A549 (cell line): ENCODE results near the gene ESD. TPM values are rescaled to one million over a fixed set of nuclear protein-coding genes. Genes with fewer than 3 reads are reported as not detected.

ENCODE experiments used
- ATAC-seq, 2 experiments: fragments of 200-7000 bp in 1 of 2; fragments of >200 bp in 1 of 2; cut with Nextera tagmentation in 1 of 2; cut with Tn5 transposase in 1 of 2; 3 replicates each; pipeline versions ENCODE4 v1.8.0 to v1.9.1; 2018 to 2020; ENCODE audit warnings: mild to moderate bottlenecking in 1 of 2, moderate library complexity in 1 of 2
- CTCF ChIA-PET: fragments of 300-600 bp; sonication (Branson Sonifier 250); formaldehyde crosslinking; extraction: SDS; loops from one replicate; lab custom pipeline; 2021; ENCODE audit warnings: antibody characterized with exemption, inconsistent platforms; lab: Yijun Ruan, JAX
- POLR2A ChIA-PET: fragments of 350-600 bp; formaldehyde crosslinking; extraction: SDS; loops from one replicate; lab custom pipeline; 2021; ENCODE audit warnings: antibody characterized with exemption, inconsistent platforms; lab: Yijun Ruan, JAX
- DNase-seq, 2 experiments: peaks; one replicate each; pipeline versions ENCODE4 v3.0.0 to v3.0.0-alpha.2; 2011 to 2016; ENCODE audit warnings: low read depth in 1 of 2, low spot score in 1 of 2
- FAIRE-seq: peaks from 2 replicates; lab custom pipeline; 2011; peaks lifted over from hg19 to GRCh38; lab: Jason Lieb, UNC
- H3K27ac ChIP-seq, 2 experiments: fragments of >200 bp; sonication (Bioruptor Twin); formaldehyde crosslinking; 3 replicates each; pipeline ENCODE4 v1.5.1; 2016 to 2017
- H3K4me1 ChIP-seq: fragments of >200 bp; sonication (Bioruptor Twin); formaldehyde crosslinking; 3 replicates; pipeline ENCODE4 v1.6.1; 2016
- H3K4me2 ChIP-seq: fragments of >200 bp; sonication (Bioruptor Twin); formaldehyde crosslinking; 3 replicates; pipeline ENCODE4 v1.6.1; 2016
- H3K4me3 ChIP-seq: fragments of >200 bp; sonication (Bioruptor Twin); formaldehyde crosslinking; 3 replicates; pipeline ENCODE4 v1.5.1; 2016
- H3K9me3 ChIP-seq: fragments of >200 bp; sonication (Bioruptor Twin); formaldehyde crosslinking; 3 replicates; pipeline ENCODE4 v1.6.1; 2016
- BHLHE40 ChIP-seq: IDR thresholded peaks from 2 replicates; pipeline ENCODE4 v1.6.1; 2012; ENCODE audit warnings: low read depth, low read length, inconsistent platforms
- CBX8 ChIP-seq: fragments of 200-600 bp; sonication (generic); IDR thresholded peaks from 2 replicates; pipeline ENCODE4 v1.6.1; 2016
- CEBPB ChIP-seq, 2 experiments: fragments of >200 bp in 1 of 2; sonication (Bioruptor Twin) in 1 of 2; formaldehyde crosslinking in 1 of 2; IDR thresholded peaks; 2 replicates each; pipeline ENCODE4 v1.6.1; 2012 to 2016
- CHD2 ChIP-seq: fragments of 150-350 bp; IDR thresholded peaks from 2 replicates; pipeline ENCODE4 v1.6.1; 2014; ENCODE audit warnings: low read length; ENCODE audit not compliant: partially characterized antibody
- CHD4 ChIP-seq: fragments of 200-600 bp; sonication (generic); IDR thresholded peaks from 2 replicates; pipeline ENCODE4 v1.6.1; 2016; ENCODE audit warnings: antibody characterized with exemption, mild to moderate bottlenecking, borderline replicate concordance
- EHMT2 ChIP-seq: fragments of 200-600 bp; sonication (generic); IDR thresholded peaks from 2 replicates; pipeline ENCODE4 v1.6.1; 2016; ENCODE audit warnings: antibody characterized with exemption, low read depth, mild to moderate bottlenecking, moderate library complexity
- ESRRA ChIP-seq: fragments of 150-350 bp; IDR thresholded peaks from 2 replicates; pipeline ENCODE4 v1.6.1; 2014; ENCODE audit warnings: mild to moderate bottlenecking, low read length, borderline replicate concordance
- FOSB ChIP-seq: fragments of 250-450 bp; sonication (Bioruptor Pico); IDR thresholded peaks from 2 replicates; pipeline ENCODE4 v1.5.0; 2020; ENCODE audit warnings: mild to moderate bottlenecking, moderate library complexity
- GATA3 ChIP-seq: IDR thresholded peaks from 2 replicates; pipeline ENCODE4 v1.6.1; 2012; ENCODE audit warnings: borderline replicate concordance
- HDAC2 ChIP-seq: fragments of 200-600 bp; sonication (generic); IDR thresholded peaks from 2 replicates; pipeline ENCODE4 v1.6.1; 2016
- HOXB5 ChIP-seq: fragments of 250-450 bp; sonication (Bioruptor Pico); IDR thresholded peaks from 2 replicates; pipeline ENCODE4 v1.5.0; 2020; ENCODE audit warnings: mild to moderate bottlenecking, moderate library complexity
- JUNB ChIP-seq: fragments of >200 bp; sonication (Bioruptor Twin); formaldehyde crosslinking; IDR thresholded peaks from 2 replicates; pipeline ENCODE4 v1.6.1; 2016
- KDM1A ChIP-seq: fragments of 200-600 bp; sonication (generic); IDR thresholded peaks from 2 replicates; pipeline ENCODE4 v1.6.1; 2016; ENCODE audit warnings: low read depth, mild to moderate bottlenecking
- KDM5A ChIP-seq: fragments of 200-600 bp; sonication (generic); IDR thresholded peaks from 2 replicates; pipeline ENCODE4 v1.6.1; 2016; ENCODE audit warnings: antibody characterized with exemption, mild to moderate bottlenecking
- MAFK ChIP-seq: fragments of 450-650 bp; IDR thresholded peaks from 2 replicates; pipeline ENCODE4 v1.6.1; 2014; ENCODE audit not compliant: partially characterized antibody
- NR3C1 ChIP-seq: fragments of >200 bp; sonication (Bioruptor Twin); formaldehyde crosslinking; IDR thresholded peaks from 3 replicates; pipeline ENCODE4 v1.6.1; 2017
- POLR2A ChIP-seq: IDR thresholded peaks from 2 replicates; pipeline ENCODE4 v1.6.1; 2012; ENCODE audit warnings: mild to moderate bottlenecking, low read length
- POLR2AphosphoS2 ChIP-seq: conservative IDR thresholded peaks from 2 replicates; pipeline ENCODE4 v1.6.1; 2012; ENCODE audit warnings: low read length, improper control_type of control experiment, inconsistent platforms
- RCOR1 ChIP-seq: fragments of 150-350 bp; IDR thresholded peaks from 2 replicates; pipeline ENCODE4 v1.6.1; 2014; ENCODE audit warnings: antibody characterized with exemption, low read length, low read depth
- RNF2 ChIP-seq: fragments of 200-600 bp; sonication (generic); IDR thresholded peaks from 2 replicates; pipeline ENCODE4 v1.6.1; 2016; ENCODE audit warnings: low read depth, mild to moderate bottlenecking, antibody characterized with exemption, moderate library complexity, borderline replicate concordance
- SMC3 ChIP-seq: fragments of >200 bp; sonication (Bioruptor Twin); formaldehyde crosslinking; IDR thresholded peaks from 3 replicates; pipeline ENCODE4 v1.6.1; 2018; ENCODE audit warnings: inconsistent platforms
- SREBF2 ChIP-seq: fragments of 450-650 bp; IDR thresholded peaks from 2 replicates; pipeline ENCODE4 v1.6.1; 2014; ENCODE audit warnings: mild to moderate bottlenecking, moderate library complexity
- TFCP2L1 ChIP-seq: fragments of 250-450 bp; sonication (Bioruptor Pico); IDR thresholded peaks from 2 replicates; pipeline ENCODE4 v1.5.0; 2021; ENCODE audit warnings: mild to moderate bottlenecking
- WGBS: methylation state at CpG from one replicate; pipeline ENCODE4 v1.1.6; 2017; ENCODE audit errors: missing lambda C conversion rate; 5-methylcytosine and 5-hydroxymethylcytosine counted together
- polyA plus RNA-seq, 4 experiments: library from polyadenylated mRNA; depleted of rRNA in 3 of 4; stranded (reverse); fragments of >200 nt; fragmentation: RNase III in 1 of 4; extraction: RNeasy Plus Mini Kit Qiagen cat#74134 plus additional on column Dnase treatment in 1 of 4; gene quantifications; 2 replicates in 3 of 4; 3 replicates in 1 of 4; pipeline ENCODE4 v1.2.3, GENCODE V29; 2011 to 2017
- TF ChIP-seq, protein P1 (sequence below): fragments of >200 bp; sonication (Bioruptor Twin); formaldehyde crosslinking; IDR thresholded peaks from 2 replicates; pipeline ENCODE4 v1.6.1; 2016
- TF ChIP-seq, protein P2 (sequence below): fragments of >200 bp; sonication (Bioruptor Twin); formaldehyde crosslinking; IDR thresholded peaks from 3 replicates; pipeline ENCODE4 v1.5.1; 2016
- TF ChIP-seq, protein P3 (sequence below): IDR thresholded peaks from 2 replicates; pipeline ENCODE4 v1.6.1; 2012
- TF ChIP-seq, protein P4 (sequence below): fragments of 200-600 bp; sonication (generic); IDR thresholded peaks from 2 replicates; pipeline ENCODE4 v1.6.1; 2016; ENCODE audit warnings: antibody characterized with exemption, mild to moderate bottlenecking, moderate library complexity
- TF ChIP-seq, protein P5 (sequence below): fragments of 450-650 bp; IDR thresholded peaks from 2 replicates; pipeline ENCODE4 v1.6.1; 2014; ENCODE audit warnings: antibody characterized with exemption

Gene ESD
- polyA plus RNA-seq, 2 of the 4 experiments (the other 2 are of a cell fraction), result 107 to 122 TPM

DNA sequence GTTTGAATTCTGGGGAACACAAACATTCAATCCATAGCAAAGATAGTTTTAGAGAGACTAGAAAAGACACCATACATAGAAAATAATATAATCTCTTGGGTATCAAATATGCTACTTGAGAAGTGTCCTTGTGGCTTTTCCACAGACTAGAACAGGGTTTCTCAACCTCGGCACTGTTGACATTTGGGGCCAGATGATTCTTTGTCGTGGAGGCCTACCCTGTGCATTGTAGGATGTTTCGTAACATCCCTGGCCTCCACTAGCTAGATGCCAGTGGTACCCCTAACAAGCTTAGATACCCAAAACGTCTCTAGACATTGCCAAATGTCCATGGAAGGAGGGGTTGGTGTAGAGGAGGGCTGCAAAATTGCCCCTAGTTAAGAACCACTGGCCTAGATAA lies 2.2 kb upstream of the ESD start:
- H3K27ac ChIP-seq, result no peak overlapping the region
- no peak for FAIRE-seq
- DNase-seq, result no peak
- ChIA-PET CTCF (no interaction called here), POLR2A (no interaction called here)
- H3K4me2 ChIP-seq, result no peak overlapping the region
- H3K4me3 ChIP-seq, result no peak overlapping the region
- WGBS, result 63% methylated on average over 4 of the region's 4 CpGs
- no peaks in the 10 kb centered on the region for H3K9me3 ChIP-seq
- H3K4me1 ChIP-seq, result peaks cover 14% of the 10 kb centered on the region; the same call in 1 of the 3 replicates
- no peak for ATAC-seq
- TF ChIP-seq FOSB (CRISPR knock-in tag), result no peak
- no peak for TF ChIP-seq CEBPB (IDR thresholded peaks at IDR 0.05)
- TF ChIP-seq, protein P1, sequence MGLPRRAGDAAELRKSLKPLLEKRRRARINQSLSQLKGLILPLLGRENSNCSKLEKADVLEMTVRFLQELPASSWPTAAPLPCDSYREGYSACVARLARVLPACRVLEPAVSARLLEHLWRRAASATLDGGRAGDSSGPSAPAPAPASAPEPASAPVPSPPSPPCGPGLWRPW, result no peak
- no peak for TF ChIP-seq CHD4
- no peak for TF ChIP-seq CBX8
- TF ChIP-seq MAFK, result no peak
- TF ChIP-seq HDAC2, result no peak
- TF ChIP-seq RCOR1, result no peak

DNA sequence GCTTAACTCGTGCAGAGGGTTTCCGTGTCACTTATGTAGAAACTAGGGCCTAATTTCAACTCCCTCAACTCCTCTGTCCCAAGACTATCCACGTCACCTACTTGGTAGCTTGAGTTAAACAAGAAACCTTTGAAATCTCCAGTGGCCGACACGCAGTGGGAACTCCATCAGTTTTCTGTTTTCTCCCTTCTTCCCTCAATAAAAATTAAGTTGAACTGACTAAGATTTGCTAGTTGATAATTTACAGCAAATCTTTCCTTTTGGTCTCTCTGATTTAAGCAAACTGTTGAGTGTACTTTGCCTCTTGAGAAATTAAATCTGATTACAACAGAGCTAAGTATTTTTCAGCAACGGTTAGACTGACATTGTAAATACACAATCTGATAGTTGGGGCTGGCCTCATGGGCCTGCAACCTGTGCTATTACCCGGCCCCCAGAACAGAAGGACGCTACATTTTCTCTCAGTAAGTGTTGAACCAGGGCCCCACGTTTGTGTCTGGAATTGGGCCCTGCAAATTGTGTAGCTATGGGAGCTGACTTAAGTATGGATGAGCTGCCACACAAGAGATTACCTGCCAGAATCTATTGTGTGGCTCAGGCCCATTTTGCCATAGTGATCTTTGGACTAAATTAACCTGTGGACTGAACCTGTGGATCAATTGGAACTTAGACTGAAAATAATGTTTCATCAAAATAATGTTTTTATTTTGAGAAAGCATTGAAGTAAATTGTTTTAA lies 708 bp upstream of the ESD start:
- CTCF ChIA-PET, result no interaction called here
- Histone ChIP-seq H3K9me3 (no peaks in the 10 kb centered on the region), H3K4me2 (peak overlapping the region; percentile 94), H3K4me3 (peak overlapping the region; percentile 89), H3K4me1 (peaks cover 14% of the 10 kb centered on the region; the same call in 1 of the 3 replicates), H3K27ac (peak overlapping the region; percentile 95 to 98)
- ATAC-seq, result no peak
- no peak for FAIRE-seq
- no peak for DNase-seq
- TF ChIP-seq MAFK, result no peak
- TF ChIP-seq, protein P2, sequence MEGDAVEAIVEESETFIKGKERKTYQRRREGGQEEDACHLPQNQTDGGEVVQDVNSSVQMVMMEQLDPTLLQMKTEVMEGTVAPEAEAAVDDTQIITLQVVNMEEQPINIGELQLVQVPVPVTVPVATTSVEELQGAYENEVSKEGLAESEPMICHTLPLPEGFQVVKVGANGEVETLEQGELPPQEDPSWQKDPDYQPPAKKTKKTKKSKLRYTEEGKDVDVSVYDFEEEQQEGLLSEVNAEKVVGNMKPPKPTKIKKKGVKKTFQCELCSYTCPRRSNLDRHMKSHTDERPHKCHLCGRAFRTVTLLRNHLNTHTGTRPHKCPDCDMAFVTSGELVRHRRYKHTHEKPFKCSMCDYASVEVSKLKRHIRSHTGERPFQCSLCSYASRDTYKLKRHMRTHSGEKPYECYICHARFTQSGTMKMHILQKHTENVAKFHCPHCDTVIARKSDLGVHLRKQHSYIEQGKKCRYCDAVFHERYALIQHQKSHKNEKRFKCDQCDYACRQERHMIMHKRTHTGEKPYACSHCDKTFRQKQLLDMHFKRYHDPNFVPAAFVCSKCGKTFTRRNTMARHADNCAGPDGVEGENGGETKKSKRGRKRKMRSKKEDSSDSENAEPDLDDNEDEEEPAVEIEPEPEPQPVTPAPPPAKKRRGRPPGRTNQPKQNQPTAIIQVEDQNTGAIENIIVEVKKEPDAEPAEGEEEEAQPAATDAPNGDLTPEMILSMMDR, result no peak
- TF ChIP-seq, protein P3, sequence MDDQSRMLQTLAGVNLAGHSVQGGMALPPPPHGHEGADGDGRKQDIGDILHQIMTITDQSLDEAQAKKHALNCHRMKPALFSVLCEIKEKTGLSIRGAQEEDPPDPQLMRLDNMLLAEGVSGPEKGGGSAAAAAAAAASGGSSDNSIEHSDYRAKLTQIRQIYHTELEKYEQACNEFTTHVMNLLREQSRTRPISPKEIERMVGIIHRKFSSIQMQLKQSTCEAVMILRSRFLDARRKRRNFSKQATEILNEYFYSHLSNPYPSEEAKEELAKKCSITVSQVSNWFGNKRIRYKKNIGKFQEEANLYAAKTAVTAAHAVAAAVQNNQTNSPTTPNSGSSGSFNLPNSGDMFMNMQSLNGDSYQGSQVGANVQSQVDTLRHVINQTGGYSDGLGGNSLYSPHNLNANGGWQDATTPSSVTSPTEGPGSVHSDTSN, result no peak
- TF ChIP-seq, protein P4, sequence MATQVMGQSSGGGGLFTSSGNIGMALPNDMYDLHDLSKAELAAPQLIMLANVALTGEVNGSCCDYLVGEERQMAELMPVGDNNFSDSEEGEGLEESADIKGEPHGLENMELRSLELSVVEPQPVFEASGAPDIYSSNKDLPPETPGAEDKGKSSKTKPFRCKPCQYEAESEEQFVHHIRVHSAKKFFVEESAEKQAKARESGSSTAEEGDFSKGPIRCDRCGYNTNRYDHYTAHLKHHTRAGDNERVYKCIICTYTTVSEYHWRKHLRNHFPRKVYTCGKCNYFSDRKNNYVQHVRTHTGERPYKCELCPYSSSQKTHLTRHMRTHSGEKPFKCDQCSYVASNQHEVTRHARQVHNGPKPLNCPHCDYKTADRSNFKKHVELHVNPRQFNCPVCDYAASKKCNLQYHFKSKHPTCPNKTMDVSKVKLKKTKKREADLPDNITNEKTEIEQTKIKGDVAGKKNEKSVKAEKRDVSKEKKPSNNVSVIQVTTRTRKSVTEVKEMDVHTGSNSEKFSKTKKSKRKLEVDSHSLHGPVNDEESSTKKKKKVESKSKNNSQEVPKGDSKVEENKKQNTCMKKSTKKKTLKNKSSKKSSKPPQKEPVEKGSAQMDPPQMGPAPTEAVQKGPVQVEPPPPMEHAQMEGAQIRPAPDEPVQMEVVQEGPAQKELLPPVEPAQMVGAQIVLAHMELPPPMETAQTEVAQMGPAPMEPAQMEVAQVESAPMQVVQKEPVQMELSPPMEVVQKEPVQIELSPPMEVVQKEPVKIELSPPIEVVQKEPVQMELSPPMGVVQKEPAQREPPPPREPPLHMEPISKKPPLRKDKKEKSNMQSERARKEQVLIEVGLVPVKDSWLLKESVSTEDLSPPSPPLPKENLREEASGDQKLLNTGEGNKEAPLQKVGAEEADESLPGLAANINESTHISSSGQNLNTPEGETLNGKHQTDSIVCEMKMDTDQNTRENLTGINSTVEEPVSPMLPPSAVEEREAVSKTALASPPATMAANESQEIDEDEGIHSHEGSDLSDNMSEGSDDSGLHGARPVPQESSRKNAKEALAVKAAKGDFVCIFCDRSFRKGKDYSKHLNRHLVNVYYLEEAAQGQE, result 0 out of 2 replicates have a peak, but pooled peaks have one; percentile 0
- TF ChIP-seq KDM1A, result no peak
- TF ChIP-seq GATA3, result no peak
- TF ChIP-seq NR3C1, result no peak
- no peak for TF ChIP-seq KDM5A
- no peak for TF ChIP-seq EHMT2
- POLR2A ChIA-PET, result no interaction called here
- 64% methylated on average over 9 of the region's 9 CpGs for WGBS

DNA sequence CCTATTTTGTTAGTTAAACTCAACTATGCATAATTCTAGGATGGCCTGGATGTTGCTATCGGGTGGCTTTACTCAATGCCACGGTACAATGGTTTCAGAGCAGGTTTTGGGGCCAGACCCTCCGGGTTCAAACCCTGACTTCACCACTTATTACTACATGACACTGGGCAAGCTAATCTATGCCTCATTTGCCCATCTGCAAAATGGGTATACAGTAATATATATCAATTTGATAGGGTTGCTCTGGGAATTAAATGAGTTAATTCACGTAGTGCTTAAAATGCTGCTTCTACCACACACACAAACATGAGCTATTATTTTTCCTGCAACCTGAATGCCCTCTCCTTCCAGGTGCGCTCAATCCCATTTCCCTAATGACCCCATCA lies 839 bp downstream of the ESD start:
- TF ChIP-seq SMC3 (no peak), SREBF2 (no peak), JUNB (no peak), TFCP2L1 (CRISPR knock-in tag) (no peak), POLR2A (no peak), BHLHE40 (no peak), POLR2AphosphoS2 (no peak), EHMT2 (no peak), CHD2 (no peak), NR3C1 (no peak), HOXB5 (CRISPR knock-in tag) (no peak), RNF2 (no peak), CEBPB (IDR thresholded peaks at IDR 0.05) (no peak), ESRRA (no peak)
- TF ChIP-seq, protein P1, result no peak
- TF ChIP-seq, protein P5, sequence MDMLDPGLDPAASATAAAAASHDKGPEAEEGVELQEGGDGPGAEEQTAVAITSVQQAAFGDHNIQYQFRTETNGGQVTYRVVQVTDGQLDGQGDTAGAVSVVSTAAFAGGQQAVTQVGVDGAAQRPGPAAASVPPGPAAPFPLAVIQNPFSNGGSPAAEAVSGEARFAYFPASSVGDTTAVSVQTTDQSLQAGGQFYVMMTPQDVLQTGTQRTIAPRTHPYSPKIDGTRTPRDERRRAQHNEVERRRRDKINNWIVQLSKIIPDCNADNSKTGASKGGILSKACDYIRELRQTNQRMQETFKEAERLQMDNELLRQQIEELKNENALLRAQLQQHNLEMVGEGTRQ, result no peak
- H3K27ac ChIP-seq, result peak overlapping the region; percentile 95 to 98
- H3K9me3 ChIP-seq, result no peaks in the 10 kb centered on the region
- WGBS, result 43% methylated on average over 5 of the region's 5 CpGs
- peak overlapping the region; percentile 94 for H3K4me2 ChIP-seq
- peaks cover 14% of the 10 kb centered on the region; the same call in 1 of the 3 replicates for H3K4me1 ChIP-seq
- CTCF ChIA-PET, result interaction anchor here (1.1 to 1.4 kb wide), 3 partner anchors 31 to 265 kb away, joined by 3 to 7 read pairs (median 3); no protein-coding TSS in a partner anchor
- ATAC-seq, result no peak
- no peak for DNase-seq
- POLR2A ChIA-PET, result no interaction called here
- H3K4me3 ChIP-seq, result peak overlapping the region; percentile 89
- no peak for FAIRE-seq
